IPS-11a (cell line): ENCODE results near the gene DAAM2.

ENCODE experiments used
- H3K4me3 ChIP-seq: one replicate; pipeline ENCODE4 v1.5.1; 2013; ENCODE audit warnings: low read depth, low read length, control low read depth

Gene DAAM2

DNA sequence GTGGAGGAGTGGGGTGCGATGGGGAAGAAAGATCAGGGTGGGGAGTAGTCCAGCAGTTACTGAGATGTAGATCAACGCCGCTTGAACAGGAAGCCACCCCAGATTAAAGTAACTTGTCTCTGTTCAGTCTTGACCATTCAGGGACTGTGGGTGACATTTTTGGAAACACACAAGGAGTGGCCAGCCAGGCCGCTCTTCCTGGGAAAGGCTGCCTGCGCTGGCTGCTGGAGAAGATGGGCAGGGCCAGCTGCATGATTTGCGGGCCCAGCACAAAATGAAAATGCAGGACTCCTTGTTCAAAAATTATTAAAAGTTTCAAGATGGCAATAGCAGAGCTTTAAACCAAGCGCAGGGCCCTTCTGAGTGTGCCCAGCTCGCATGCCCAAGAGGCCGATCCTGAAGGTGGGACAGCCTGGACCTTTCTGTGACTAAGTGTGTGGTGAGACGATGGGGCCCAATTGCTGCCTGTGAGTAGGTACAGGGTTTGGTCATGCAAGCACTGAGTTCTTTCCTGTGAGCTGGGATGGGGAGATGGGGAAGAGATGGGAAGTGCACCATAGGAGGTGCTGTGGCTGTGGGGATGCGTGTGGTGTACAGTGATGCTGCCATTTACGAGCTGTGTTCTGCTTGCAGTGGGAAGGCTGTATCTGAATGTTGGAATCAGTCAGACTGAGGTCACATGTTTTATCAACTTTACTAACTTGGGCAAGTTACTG, 51.3 kb downstream of the DAAM2 start:
- H3K4me3 ChIP-seq = no peak overlapping the region

DNA sequence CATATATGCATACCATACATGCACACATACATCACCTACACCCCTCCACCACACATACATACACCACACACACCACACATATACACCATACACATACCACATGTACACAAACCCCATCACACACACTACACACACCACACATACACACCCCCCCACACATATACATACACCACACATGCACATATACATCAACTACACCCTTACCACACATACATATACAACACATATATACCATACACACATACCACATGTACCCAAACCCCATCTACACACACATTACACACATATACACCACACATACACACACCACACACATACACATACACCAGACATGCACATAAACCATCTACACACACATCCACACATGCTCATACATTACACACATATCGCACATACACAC, 52.7 kb downstream of the DAAM2 start:
- H3K4me3 ChIP-seq = no peak overlapping the region

DNA sequence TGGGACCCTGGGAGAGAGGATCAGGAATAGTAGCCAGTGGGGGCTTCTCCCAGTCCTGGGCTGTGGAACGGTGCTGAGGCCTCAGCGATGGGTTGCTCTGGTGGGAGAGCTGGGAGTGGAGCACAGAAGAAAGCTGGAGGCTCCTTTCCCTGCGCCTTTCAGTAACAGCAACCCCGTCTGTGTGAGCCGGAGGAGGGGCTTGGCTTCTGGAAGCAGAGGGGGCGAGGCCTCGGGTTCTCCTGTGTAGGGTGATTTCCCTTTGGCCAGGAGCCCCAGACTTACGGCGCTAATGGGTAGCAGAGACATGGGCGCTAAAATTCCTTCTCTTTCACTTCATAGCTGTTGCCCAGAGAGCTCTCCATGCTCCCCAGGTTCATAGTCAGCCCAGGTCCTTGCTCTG, 55.0 kb downstream of the DAAM2 start:
- H3K4me3 ChIP-seq = no peak overlapping the region

DNA sequence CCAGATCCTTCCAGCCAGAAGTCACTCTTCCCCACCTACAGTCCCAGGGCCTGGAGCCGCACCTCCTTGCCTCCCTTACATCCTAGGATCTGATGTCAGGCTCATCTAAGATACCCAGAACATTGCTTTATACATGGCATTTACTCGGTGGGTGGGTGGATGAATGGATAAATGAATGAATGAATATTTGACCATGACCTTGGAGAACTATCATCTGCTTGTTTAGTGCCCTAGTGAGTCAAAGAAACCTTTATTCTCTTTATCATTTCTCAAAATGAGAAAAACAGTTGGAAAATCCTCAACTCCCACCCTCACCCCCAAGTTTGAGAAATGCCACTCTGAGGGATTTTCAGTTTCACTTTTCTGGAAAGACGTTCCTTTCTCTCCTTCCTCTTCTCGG, 56.0 kb downstream of the DAAM2 start:
- H3K4me3 ChIP-seq = no peak overlapping the region

DNA sequence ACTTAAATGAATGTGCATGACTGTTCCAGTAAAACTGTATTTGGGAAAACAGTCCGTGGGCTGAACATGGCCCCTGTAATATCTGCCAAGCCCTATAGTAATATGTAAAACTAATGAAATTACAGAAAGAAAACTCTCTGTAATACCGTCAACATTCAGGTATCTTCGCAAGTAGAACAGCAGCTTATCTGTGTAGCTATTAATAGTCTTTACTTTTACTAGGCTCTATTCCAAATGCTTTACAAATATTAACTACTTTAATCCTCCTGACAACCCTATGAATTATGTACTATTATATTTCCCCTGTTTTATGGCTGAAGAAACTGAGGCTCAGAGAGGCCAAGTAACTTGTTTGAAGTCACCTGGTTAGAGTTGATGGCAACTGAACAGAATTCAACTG, 57.1 kb downstream of the DAAM2 start:
- H3K4me3 ChIP-seq = no peak overlapping the region

DNA sequence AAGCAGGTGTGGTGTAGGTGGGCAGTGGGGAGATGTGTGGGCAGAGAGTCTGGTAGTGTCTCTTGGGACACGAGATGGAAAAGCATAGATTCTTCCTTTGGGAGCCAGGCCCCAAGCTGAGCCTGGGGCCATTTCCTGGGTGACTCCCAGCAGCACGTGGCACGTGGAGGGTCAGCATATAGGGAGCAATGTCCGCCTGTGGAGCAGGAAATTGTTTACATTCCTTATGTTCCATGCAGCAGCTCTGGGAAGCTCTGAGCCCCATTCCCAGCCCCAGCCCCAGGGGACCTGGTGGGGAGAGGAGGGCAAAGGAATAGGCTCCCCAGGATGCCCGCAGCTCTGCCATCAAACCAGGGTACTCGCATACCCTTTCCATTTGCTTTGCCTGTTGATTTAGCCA, 57.6 kb downstream of the DAAM2 start:
- H3K4me3 ChIP-seq = no peak overlapping the region

DNA sequence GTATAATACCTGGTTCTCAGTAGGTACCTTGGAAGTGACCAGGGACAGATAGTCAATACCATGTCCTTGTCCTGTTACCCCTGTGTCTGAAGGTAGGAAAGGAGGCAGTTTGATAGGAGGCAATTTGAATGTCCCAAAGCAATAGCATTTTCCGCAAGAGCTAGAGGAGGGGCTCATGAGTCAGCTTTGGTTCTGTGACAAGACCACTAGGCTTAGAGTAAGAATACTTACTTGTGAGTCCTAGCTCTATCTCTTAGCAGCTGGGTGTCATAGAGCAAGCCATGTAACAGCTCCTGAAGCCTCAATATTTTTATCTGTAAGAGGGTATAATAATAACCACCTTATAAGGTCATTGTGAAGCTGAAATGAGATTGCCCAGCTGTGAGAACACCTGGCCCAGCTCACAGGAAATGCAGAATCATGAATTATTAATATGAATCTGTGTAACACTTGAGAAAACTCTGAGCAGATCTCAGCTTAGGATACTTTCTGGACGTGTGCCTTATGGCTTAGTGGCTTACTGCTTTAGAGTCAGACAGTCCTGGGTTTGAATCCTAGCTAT, 58.6 kb downstream of the DAAM2 start:
- H3K4me3 ChIP-seq = no peak overlapping the region

DNA sequence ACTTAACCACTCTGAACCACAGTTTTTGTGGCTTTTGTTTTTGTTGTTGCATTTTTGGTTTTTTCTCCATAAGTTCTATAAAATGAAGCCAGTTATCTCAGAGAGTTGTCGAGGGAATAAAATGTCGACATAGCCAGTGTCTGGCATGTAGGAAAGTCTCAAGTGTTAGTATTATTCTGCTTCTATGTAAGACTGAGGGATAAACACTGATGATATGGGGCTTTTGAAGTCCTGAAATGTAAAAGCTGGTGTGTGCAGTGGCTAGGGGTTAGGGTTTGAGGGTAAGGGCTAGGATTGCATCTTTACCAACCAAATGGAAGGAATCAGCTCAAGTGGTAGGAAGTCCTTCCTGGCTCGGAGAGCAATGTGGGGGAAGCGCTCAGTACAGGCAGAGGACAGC, 59.2 kb downstream of the DAAM2 start:
- no peak overlapping the region for H3K4me3 ChIP-seq

DNA sequence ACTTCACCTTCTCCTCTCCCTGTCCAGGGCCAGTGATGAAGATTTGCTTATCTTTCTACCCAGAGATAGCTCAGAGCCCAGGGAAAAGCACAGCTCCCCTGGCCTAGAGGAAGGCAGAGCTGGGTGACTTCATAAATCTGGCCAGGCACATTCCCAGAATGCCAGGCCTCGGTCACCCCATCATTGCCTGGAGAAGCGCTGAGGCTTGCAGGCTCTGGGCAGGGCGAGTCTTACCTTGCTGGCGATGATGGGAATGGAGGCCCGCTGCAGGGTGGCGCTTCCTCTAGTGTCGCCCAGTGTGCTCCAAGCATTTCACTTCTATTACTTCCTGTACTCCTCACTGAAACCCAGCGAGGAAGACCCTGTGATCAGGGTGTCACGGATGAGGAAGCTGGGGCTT, 60.1 kb downstream of the DAAM2 start:
- no peak overlapping the region for H3K4me3 ChIP-seq

DNA sequence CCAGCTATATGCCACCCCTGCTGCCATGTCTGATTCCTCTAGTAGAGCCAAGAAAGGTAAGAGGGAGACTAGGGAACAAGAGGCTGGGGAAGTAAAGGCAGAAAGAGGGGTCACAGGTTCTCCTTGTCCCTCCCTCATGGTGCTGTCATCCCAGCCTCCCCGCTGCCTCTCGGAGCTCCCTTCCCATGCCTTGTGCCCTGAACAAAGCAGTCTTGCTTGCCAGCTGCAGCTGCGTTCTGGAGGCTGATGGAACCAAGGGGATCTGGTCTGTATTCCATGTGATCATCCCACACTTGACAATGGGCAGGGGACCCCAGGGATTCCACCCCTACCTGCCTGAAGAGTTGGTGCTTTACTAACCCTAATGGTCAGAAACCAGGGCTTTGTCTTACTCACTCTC, 61.4 kb downstream of the DAAM2 start:
- no peak overlapping the region for H3K4me3 ChIP-seq

DNA sequence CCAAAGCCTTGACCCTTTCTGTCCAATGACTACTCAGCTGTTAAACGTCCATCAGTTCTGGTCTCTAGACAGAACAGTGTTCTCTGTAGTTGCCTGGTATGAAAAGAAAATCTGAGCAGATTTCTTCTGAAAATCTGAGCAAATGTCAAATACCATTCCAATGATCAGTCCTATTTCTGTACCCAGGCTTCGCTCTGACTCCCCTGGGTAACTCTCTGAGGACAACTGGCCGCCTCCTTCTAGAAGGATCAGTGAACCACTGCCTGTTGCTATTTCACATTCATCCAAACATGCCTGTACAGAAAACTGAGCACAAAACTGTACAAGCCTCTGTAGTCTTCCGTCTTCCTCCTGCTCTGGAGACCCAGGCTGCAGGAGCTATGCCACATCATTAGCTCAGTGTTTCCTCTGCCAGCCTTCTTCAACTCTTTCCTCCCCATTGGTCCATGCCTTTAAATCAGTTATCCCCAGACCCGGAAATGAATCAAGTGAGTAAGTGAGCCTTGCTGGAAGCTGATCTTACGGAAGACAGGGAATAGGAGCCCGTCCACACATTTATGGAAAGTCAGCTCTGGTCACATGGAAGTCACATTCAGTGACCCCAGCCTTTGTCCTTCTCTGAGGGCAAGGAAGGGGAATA, 63.3 kb downstream of the DAAM2 start:
- H3K4me3 ChIP-seq = no peak overlapping the region

DNA sequence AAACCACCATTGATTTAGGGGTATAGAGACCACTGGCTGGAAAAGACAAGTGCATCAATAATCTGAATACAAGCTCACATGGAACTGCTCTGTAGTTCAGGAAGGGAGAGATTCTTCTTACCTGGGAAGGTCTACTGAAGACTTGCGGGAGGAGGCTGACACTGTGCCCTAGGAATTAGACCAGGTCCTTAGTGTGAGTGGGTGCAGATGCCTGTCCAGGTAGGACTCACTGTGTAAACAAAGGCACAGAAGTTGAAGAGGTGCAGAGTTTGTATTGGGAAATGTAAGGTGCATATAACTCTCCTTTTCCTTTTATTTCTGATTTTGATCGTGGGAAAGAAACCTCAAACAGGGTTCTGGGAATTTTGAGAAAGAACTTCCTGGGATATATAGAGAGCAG, 66.8 kb downstream of the DAAM2 start:
- H3K4me3 ChIP-seq = no peak overlapping the region

DNA sequence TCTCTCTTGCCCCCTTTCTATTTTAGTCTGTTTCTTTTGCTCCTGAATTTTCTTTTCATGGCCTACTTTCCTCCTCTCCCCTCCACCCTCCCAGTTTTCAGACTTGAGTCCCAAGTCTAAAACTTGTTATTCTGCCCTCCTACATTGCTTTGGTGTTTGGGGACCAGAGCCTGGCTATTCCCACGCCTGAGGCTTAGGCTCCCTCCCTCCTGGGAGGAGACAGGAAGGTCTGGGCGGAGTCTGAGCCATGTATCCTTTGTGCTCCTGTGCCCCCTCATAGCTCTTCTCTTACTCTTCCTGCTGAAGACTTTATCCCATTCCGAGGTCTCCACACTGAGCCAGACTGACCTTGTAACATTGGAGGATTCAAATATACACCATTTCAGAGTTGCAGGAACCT, 69.5 kb downstream of the DAAM2 start:
- no peak overlapping the region for H3K4me3 ChIP-seq

DNA sequence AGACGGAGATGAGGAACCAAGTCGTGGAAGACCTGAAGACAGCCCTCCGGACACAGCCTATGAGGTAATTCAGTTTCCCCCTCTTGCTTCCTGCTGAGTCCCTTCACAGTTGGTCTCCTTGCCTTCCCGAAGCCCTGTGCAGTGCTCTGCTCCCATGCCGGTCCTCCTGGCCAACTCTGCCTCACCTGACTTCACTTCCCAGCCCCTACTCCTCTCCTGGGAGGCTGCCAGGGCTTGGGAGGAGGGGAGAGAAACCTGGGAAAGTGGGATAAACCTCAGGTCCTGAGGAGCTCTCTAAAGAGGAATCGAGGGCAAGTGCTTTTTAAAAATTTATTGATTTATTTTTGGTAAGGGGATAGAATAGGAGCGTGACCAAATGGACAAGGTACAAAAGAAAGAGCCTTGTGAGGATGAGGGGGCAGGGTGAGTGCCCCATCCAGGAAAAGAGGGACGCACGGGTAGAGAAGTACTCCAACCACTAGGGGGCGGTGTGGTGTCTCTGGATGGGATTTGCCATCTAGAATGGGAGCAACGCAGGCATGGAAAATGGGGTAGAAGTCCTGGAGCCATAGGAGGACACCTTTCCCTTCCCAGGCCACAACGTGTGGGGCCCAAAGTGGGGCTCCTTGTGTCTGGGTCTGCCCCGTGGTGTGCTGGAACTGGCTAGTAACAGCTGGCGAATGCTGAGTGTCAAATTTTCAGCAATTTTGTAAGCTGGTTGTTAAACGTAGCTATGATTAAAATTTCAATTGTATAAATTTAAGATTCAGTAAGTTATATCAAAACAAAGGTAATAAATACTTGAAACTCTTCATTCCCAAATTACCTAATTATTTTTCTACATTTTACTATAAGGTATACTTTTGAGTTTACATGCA, 73.1 kb downstream of the DAAM2 start:
- no peak overlapping the region for H3K4me3 ChIP-seq

DNA sequence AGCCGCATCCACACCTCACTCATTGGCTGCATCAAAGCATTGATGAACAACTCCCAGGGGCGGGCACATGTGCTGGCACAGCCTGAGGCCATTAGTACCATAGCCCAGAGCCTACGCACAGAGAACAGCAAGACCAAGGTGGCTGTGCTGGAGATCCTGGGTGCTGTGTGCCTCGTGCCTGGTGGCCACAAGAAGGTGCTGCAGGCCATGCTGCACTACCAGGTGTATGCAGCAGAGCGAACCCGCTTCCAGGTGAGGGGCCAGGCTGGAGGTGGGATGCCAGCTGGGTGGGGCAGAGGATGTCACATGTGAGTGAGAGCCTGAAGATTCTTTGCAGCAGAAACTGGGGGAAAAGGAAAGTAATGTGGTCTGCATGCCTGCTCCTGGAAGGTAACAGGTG, 75.4 kb downstream of the DAAM2 start:
- no peak overlapping the region for H3K4me3 ChIP-seq

DNA sequence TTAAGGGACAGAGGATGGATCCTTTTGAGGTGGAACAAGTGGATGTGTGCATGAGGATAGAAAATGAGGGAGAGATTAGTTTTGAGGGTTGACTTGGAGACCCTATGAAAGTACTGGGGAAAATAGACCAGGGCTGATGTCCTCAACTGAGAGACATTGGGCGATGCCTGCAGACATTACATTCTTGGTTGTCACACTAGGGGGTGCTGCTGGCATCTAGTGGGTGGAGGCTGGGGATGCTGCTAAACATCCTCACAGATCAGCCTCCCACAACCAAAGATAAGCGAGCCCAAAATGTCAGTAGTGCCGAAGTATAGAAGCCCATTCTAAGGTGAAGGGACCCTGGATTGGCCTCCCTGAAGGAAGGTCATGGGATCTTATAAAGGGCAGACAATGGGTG, 78.8 kb downstream of the DAAM2 start:
- H3K4me3 ChIP-seq = no peak overlapping the region

DNA sequence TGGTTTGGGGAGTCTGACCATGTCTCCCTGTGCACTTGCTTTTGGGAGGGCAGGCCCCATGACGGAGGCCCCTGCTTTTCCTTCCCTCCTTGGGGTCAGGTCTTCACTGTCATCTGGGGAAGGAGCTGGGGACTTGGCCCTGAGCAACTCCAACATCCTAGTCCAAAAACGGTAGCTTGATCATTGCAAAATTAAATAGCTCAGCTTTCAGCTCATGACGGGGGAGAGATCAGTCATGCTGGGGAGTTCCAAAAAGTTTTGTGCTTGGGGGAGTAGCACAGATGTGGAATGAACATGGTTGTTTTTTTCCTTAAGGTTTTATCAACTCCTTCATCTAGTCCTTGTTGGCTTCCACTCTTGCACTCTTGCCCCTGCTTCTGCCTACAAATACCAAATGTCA, 81.3 kb downstream of the DAAM2 start:
- no peak overlapping the region for H3K4me3 ChIP-seq

DNA sequence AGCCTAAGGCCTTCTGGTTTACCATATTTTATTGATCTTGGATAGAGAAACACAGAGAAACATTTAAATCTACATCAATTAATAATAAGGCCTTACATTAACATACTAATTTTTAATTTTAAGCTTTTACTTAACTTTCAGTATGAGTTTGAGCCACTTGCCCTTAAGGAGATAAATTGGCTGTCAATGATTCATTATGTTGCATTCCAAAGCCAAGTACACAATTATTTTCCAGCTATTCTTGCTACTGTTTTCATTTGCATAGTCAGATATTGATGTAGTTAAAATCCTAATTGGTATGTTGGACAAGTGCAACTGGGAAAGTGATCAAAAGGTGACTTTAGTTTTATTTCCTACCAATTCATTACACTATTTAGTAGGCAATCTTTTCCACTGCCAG, 83.9 kb downstream of the DAAM2 start:
- no peak overlapping the region for H3K4me3 ChIP-seq

DNA sequence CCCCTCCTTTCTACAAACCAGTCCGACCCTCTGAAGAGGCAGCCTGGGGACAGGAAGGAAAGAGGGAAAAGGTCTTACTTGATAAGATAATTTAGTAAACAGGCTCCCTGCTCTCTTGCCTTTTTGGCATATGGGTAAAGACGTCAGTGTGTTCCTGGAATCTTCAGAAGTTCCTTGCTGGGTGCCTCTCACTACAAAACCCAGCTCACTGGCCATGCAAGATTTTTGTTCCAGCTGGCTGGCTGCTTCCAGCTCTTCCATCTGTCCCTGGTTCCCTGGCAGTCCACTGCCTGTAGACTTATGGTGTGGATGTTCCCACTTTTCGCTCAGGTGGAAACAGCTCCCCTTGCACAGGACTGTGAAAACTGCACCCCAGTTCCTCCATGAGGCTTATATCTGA, 84.7 kb downstream of the DAAM2 start:
- no peak overlapping the region for H3K4me3 ChIP-seq

DNA sequence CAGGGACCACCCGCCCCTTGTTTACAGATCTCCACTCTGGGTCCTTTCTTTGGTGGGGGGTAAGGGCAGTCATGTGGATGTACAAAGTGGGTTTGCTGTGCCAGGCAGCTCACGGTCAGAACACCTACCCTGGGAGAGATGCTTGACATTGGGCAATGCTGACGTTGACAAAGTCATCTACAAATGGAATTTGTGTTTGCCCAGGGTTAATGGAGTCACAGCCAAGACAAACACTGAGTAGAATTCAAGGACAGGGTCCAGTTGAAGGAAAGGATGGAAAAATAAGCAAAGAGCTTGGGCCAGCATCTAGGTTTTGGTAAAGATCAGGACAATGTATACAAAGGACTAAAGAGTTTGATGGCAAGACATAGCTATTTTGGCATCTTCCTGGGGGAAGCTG, 87.4 kb downstream of the DAAM2 start:
- H3K4me3 ChIP-seq = no peak overlapping the region

DNA sequence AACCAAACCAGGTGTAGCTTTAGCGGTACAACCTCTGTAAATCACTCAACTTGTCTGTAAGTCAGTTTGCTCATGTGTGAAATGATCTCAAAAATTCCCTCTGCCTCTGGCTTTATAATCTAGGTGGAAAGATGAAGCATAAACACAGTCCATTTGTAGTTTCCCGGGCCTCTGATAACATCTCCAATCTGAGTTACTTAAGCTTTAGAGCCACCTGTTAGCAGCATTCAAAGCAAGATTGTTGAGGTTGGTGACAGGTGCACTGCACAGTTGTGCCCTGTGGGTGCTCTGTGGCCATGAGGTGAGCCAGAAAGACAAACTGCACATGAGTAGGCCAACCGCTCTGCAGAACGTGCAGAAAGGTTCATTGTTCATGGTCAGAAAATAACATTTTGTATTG, 88.4 kb downstream of the DAAM2 start:
- no peak overlapping the region for H3K4me3 ChIP-seq
